GM19238 (cell line): ENCODE measurements around the gene CDCA5.
"Not testable (repeated sequence)": the region's sequence is repeated elsewhere in the genome, so short reads cannot be mapped to it uniquely, and the experiment has no call there.

Experiments
- DNase-seq: peaks from one replicate; pipeline ENCODE4 v3.0.0; 2011; ENCODE audit warnings: low spot score; ENCODE audit not compliant: insufficient read length

Gene CDCA5

GRCh38 chr11:65118891-65119669 is 35.2 kb upstream of the CDCA5 start:
- not testable (repeated sequence) for DNase-seq

GRCh38 chr11:65118097-65118837 is 34.4 kb upstream of the CDCA5 start:
- DNase-seq: no peak

GRCh38 chr11:65117206-65118096 is 33.6 kb upstream of the CDCA5 start, which contains the start of gene ZNHIT2:
ZNHIT2 (minus strand) TSS chr11:65117701; CDS start chr11:65117653, 48 bp downstream.
- DNase-seq: peak; percentile 82

GRCh38 chr11:65116370-65117205 is 32.7 kb upstream of the CDCA5 start:
- DNase-seq: no peak

GRCh38 chr11:65115361-65116082 is 31.7 kb upstream of the CDCA5 start:
- no peak for DNase-seq

- DNase-seq: no peak
Observed at GRCh38 chr11:65114538-65115171, 30.8 kb upstream of the CDCA5 start.

- no peak for DNase-seq
Observed at GRCh38 chr11:65113839-65114238, 30.0 kb upstream of the CDCA5 start.

- no peak for DNase-seq
Observed at GRCh38 chr11:65113361-65113756, 29.5 kb upstream of the CDCA5 start.

- peak; percentile 72 for DNase-seq
Observed at GRCh38 chr11:65112546-65113360, 28.9 kb upstream of the CDCA5 start.

GRCh38 chr11:65111744-65112545 is 28.1 kb upstream of the CDCA5 start, which contains the start of gene TM7SF2:
TM7SF2 (plus strand) TSS chr11:65111872; CDS start chr11:65112016, 144 bp downstream.
- DNase-seq: peak; percentile 98

- no peak for DNase-seq
Observed at GRCh38 chr11:65111159-65111743, 27.4 kb upstream of the CDCA5 start.

- DNase-seq: peak; percentile 89
Observed at GRCh38 chr11:65110354-65110861, 26.6 kb upstream of the CDCA5 start.

GRCh38 chr11:65109231-65110198 is 25.7 kb upstream of the CDCA5 start:
- no peak for DNase-seq

GRCh38 chr11:65108469-65109123 is 24.8 kb upstream of the CDCA5 start:
- DNase-seq: no peak

GRCh38 chr11:65107751-65108468 is 24.1 kb upstream of the CDCA5 start:
- DNase-seq: no peak
